WTC11 (cell line): ENCODE measurements around the gene KCNAB3. TPM values are rescaled to one million over a fixed set of nuclear protein-coding genes. Genes with fewer than 3 reads are reported as not detected.

Experiments used
- ATAC-seq: fragments of 200-7000 bp; cut with Tn5 transposase; 2 replicates; pipeline ENCODE4 v1.10.0; 2021; ENCODE audit warnings: mild to moderate bottlenecking, moderate library complexity
- CTCF ChIA-PET: fragments of 300-600 bp; sonication (Branson Sonifier 250); formaldehyde crosslinking; loops from one replicate; lab custom pipeline; 2021; ENCODE audit warnings: antibody characterized with exemption; lab: Charles Lee
- POLR2A ChIA-PET: fragments of 350-600 bp; sonication (Branson Sonifier 250); formaldehyde crosslinking; loops from one replicate; lab custom pipeline; 2021; ENCODE audit warnings: antibody characterized with exemption; lab: Charles Lee
- DNase-seq: peaks from one replicate; pipeline ENCODE4 v3.0.0; 2021; ENCODE audit warnings: low spot score
- H3K27ac Mint-ChIP-seq: 2 replicates; pipeline ENCODE4 v1.8.0; 2021; ENCODE audit warnings: mixed read lengths
- H3K27me3 Mint-ChIP-seq: 2 replicates; pipeline ENCODE4 v1.8.0; 2021; ENCODE audit warnings: low read depth, mild to moderate bottlenecking, moderate library complexity, mixed read lengths
- H3K36me3 Mint-ChIP-seq: 2 replicates; pipeline ENCODE4 v1.8.0; 2021; ENCODE audit warnings: mixed read lengths
- H3K4me1 Mint-ChIP-seq: 2 replicates; pipeline ENCODE4 v1.8.0; 2022; ENCODE audit warnings: mixed read lengths
- H3K4me3 Mint-ChIP-seq: 2 replicates; pipeline ENCODE4 v1.8.0; 2021; ENCODE audit warnings: mild to moderate bottlenecking, moderate library complexity, mixed read lengths
- H3K9me3 Mint-ChIP-seq: 2 replicates; pipeline ENCODE4 v1.8.0; 2021; ENCODE audit warnings: mixed read lengths
- AR ChIP-seq: fragments of 250-450 bp; sonication (Bioruptor Pico); IDR thresholded peaks from 2 replicates; pipeline ENCODE4 v1.9.0; 2021; ENCODE audit warnings: mild to moderate bottlenecking
- CREM ChIP-seq: sonication (generic); formaldehyde crosslinking; IDR thresholded peaks from 2 replicates; pipeline ENCODE4 v1.8.1; 2022; ENCODE audit warnings: mild to moderate bottlenecking, missing genetic modification reagents, moderate library complexity
- ELF4 ChIP-seq: sonication (generic); formaldehyde crosslinking; IDR thresholded peaks from 2 replicates; pipeline ENCODE4 v1.8.1; 2022; ENCODE audit warnings: low read depth, mild to moderate bottlenecking, moderate library complexity, missing genetic modification reagents
- EMX1 ChIP-seq: fragments of 250-450 bp; sonication (Bioruptor Pico); IDR thresholded peaks from 2 replicates; pipeline ENCODE4 v1.8.0; 2021; ENCODE audit warnings: mild to moderate bottlenecking
- FOXP1 ChIP-seq: sonication (generic); formaldehyde crosslinking; IDR thresholded peaks from 2 replicates; pipeline ENCODE4 v1.8.0; 2022; ENCODE audit warnings: missing genetic modification reagents, mild to moderate bottlenecking, moderate library complexity, borderline replicate concordance
- GABPB1 ChIP-seq: sonication (generic); formaldehyde crosslinking; IDR thresholded peaks from 2 replicates; pipeline ENCODE4 v1.8.1; 2023; ENCODE audit warnings: mild to moderate bottlenecking, missing genetic modification reagents
- GRHL2 ChIP-seq: fragments of 250-450 bp; sonication (Bioruptor Pico); IDR thresholded peaks from 2 replicates; pipeline ENCODE4 v1.8.0; 2022; ENCODE audit warnings: mild to moderate bottlenecking, moderate library complexity; ENCODE audit not compliant: insufficient replicate concordance, severe bottlenecking
- MYBL2 ChIP-seq: sonication (generic); formaldehyde crosslinking; IDR thresholded peaks from 2 replicates; pipeline ENCODE4 v1.8.1; 2023; ENCODE audit warnings: mild to moderate bottlenecking, moderate library complexity, missing genetic modification reagents
- OVOL2 ChIP-seq: fragments of 250-450 bp; sonication (Bioruptor Pico); IDR thresholded peaks from 2 replicates; pipeline ENCODE4 v1.9.0; 2021; ENCODE audit warnings: mild to moderate bottlenecking, borderline replicate concordance
- PRRX2 ChIP-seq: fragments of 250-450 bp; sonication (Bioruptor Pico); IDR thresholded peaks from 2 replicates; pipeline ENCODE4 v1.8.0; 2021; ENCODE audit warnings: mild to moderate bottlenecking
- RELA ChIP-seq: sonication (generic); formaldehyde crosslinking; IDR thresholded peaks from 2 replicates; pipeline ENCODE4 v1.8.1; 2022; ENCODE audit warnings: missing genetic modification reagents, mild to moderate bottlenecking, borderline replicate concordance
- RORB ChIP-seq: fragments of 250-450 bp; sonication (Bioruptor Pico); IDR thresholded peaks from 2 replicates; pipeline ENCODE4 v1.9.0; 2021; ENCODE audit warnings: mild to moderate bottlenecking
- TCF7 ChIP-seq: sonication (generic); formaldehyde crosslinking; IDR thresholded peaks from 2 replicates; pipeline ENCODE4 v1.8.0; 2022; ENCODE audit warnings: mild to moderate bottlenecking, low read depth, missing genetic modification reagents, moderate library complexity
- TEAD1 ChIP-seq: sonication (generic); formaldehyde crosslinking; IDR thresholded peaks from 2 replicates; pipeline ENCODE4 v1.8.0; 2022; ENCODE audit warnings: mild to moderate bottlenecking, missing genetic modification reagents
- USF2 ChIP-seq: sonication (generic); formaldehyde crosslinking; IDR thresholded peaks from 2 replicates; pipeline ENCODE4 v1.8.1; 2023; ENCODE audit warnings: mild to moderate bottlenecking, missing genetic modification reagents, moderate library complexity
- ZNF232 ChIP-seq: sonication (generic); formaldehyde crosslinking; IDR thresholded peaks from 2 replicates; pipeline ENCODE4 v1.8.0; 2022; ENCODE audit warnings: mild to moderate bottlenecking, missing genetic modification reagents
- ZNF317 ChIP-seq: sonication (generic); formaldehyde crosslinking; IDR thresholded peaks from 2 replicates; pipeline ENCODE4 v1.8.1; 2023; ENCODE audit warnings: low read depth, mild to moderate bottlenecking, moderate library complexity, missing genetic modification reagents, borderline replicate concordance
- total RNA-seq: library from RNA; stranded (reverse); gene quantifications from 3 replicates; pipeline ENCODE4 v1.2.3, GENCODE V29; 2021
- TF ChIP-seq, protein P1 (sequence below): sonication (generic); formaldehyde crosslinking; IDR thresholded peaks from 2 replicates; pipeline ENCODE4 v1.8.1; 2023; ENCODE audit warnings: mild to moderate bottlenecking, missing genetic modification reagents
- TF ChIP-seq, protein P2 (sequence below): fragments of 250-450 bp; sonication (Bioruptor Pico); IDR thresholded peaks from 2 replicates; pipeline ENCODE4 v1.9.0; 2021; ENCODE audit warnings: mild to moderate bottlenecking
- TF ChIP-seq, protein P3 (sequence below): fragments of 250-450 bp; sonication (Bioruptor Pico); IDR thresholded peaks from 2 replicates; pipeline ENCODE4 v1.8.0; 2021; ENCODE audit warnings: mild to moderate bottlenecking
- TF ChIP-seq, protein P4 (sequence below): fragments of 250-450 bp; sonication (Bioruptor Pico); IDR thresholded peaks from 2 replicates; pipeline ENCODE4 v2.1.2; 2022; ENCODE audit warnings: mild to moderate bottlenecking, moderate library complexity

KCNAB3 gene
- total RNA-seq, 1 experiment from 2014 or later, result 3.2 TPM

DNA sequence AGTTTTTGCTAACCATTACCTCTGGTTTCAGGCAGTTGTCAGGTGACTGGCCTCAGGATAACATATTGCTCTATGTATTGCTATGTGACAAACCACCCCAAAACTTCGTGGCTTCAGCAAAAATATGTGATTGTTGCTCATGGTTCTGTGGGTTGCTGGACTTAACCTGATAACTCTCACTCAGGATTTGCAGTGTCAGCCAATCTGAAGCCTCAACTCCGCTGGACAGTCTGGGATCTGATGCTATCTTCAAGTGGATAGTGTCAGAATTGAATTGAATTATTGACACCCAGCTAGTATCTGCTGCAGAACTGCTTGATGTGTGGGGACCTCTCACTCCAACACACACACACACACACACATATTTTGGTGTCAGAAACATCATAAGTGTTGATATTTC lies 38.1 kb upstream of the KCNAB3 start:
- Mint-ChIP-seq H3K9me3 (no peaks in the 10 kb centered on the region), H3K27ac (no peak overlapping the region), H3K27me3 (peaks cover 3% of the 10 kb centered on the region; the same call in 1 of the 2 replicates), H3K4me3 (no peak overlapping the region)
- DNase-seq, result no peak
- CTCF ChIA-PET, result interaction anchor here (1.9 kb wide), 1 partner anchor 22 kb away, joined by 7 read pairs; no protein-coding TSS in a partner anchor
- POLR2A ChIA-PET, result no interaction called here
- no peak for ATAC-seq
- TF ChIP-seq, protein P1, sequence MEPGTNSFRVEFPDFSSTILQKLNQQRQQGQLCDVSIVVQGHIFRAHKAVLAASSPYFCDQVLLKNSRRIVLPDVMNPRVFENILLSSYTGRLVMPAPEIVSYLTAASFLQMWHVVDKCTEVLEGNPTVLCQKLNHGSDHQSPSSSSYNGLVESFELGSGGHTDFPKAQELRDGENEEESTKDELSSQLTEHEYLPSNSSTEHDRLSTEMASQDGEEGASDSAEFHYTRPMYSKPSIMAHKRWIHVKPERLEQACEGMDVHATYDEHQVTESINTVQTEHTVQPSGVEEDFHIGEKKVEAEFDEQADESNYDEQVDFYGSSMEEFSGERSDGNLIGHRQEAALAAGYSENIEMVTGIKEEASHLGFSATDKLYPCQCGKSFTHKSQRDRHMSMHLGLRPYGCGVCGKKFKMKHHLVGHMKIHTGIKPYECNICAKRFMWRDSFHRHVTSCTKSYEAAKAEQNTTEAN (CRISPR knock-in tag), result no peak
- TF ChIP-seq TCF7 (CRISPR knock-in tag), result no peak
- no peak for TF ChIP-seq RELA (CRISPR knock-in tag)
- TF ChIP-seq, protein P2, sequence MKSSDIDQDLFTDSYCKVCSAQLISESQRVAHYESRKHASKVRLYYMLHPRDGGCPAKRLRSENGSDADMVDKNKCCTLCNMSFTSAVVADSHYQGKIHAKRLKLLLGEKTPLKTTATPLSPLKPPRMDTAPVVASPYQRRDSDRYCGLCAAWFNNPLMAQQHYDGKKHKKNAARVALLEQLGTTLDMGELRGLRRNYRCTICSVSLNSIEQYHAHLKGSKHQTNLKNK (CRISPR knock-in tag), result no peak
- no peak for TF ChIP-seq EMX1 (CRISPR knock-in tag)
- TF ChIP-seq MYBL2 (CRISPR knock-in tag), result no peak
- TF ChIP-seq, protein P3, sequence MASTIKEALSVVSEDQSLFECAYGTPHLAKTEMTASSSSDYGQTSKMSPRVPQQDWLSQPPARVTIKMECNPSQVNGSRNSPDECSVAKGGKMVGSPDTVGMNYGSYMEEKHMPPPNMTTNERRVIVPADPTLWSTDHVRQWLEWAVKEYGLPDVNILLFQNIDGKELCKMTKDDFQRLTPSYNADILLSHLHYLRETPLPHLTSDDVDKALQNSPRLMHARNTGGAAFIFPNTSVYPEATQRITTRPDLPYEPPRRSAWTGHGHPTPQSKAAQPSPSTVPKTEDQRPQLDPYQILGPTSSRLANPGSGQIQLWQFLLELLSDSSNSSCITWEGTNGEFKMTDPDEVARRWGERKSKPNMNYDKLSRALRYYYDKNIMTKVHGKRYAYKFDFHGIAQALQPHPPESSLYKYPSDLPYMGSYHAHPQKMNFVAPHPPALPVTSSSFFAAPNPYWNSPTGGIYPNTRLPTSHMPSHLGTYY (CRISPR knock-in tag), result no peak
- TF ChIP-seq, protein P4, sequence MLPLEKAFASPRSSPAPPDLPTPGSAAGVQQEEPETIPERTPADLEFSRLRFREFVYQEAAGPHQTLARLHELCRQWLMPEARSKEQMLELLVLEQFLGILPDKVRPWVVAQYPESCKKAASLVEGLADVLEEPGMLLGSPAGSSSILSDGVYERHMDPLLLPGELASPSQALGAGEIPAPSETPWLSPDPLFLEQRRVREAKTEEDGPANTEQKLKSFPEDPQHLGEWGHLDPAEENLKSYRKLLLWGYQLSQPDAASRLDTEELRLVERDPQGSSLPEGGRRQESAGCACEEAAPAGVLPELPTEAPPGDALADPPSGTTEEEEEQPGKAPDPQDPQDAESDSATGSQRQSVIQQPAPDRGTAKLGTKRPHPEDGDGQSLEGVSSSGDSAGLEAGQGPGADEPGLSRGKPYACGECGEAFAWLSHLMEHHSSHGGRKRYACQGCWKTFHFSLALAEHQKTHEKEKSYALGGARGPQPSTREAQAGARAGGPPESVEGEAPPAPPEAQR (CRISPR knock-in tag), result no peak
- no peak for TF ChIP-seq ZNF317 (CRISPR knock-in tag)
- TF ChIP-seq CREM (CRISPR knock-in tag), result no peak
- TF ChIP-seq AR (CRISPR knock-in tag), result no peak
- TF ChIP-seq TEAD1 (CRISPR knock-in tag), result no peak
- no peak for TF ChIP-seq PRRX2 (CRISPR knock-in tag)
- TF ChIP-seq ZNF232 (CRISPR knock-in tag), result no peak
- TF ChIP-seq USF2, result no peak
- no peak for TF ChIP-seq OVOL2 (CRISPR knock-in tag)
- TF ChIP-seq RORB, result no peak
- TF ChIP-seq, all 79 proteins: peak for 0
- Mint-ChIP-seq H3K4me1 (peaks cover 5% of the 10 kb centered on the region; the same call in 1 of the 2 replicates), H3K36me3 (no peaks in the 10 kb centered on the region)

DNA sequence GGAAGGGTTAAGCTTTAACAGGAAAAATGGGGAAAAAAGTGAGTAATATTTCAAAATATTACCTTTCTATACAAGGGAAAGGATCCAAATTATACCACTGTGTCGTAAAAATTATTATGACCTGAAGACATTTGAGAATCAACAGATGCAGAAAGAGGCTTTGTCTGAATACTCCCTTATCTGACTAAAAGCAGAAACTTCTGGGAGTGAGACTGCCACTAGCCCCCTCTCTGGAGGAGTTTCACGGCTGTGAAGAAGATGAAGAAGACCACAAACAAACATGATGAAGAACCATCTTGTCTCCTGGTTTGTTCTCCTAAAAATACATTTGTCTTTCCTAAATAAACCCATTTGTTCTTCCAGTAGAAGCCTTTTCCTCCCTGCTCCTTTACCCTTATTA lies 31.8 kb upstream of the KCNAB3 start:
- ATAC-seq, result no peak
- Mint-ChIP-seq H3K9me3 (no peaks in the 10 kb centered on the region), H3K27ac (no peak overlapping the region), H3K36me3 (no peaks in the 10 kb centered on the region), H3K27me3 (peaks cover 5% of the 10 kb centered on the region; the same call in 1 of the 2 replicates), H3K4me3 (no peak overlapping the region), H3K4me1 (peaks cover 23% of the 10 kb centered on the region)
- DNase-seq, result no peak
- ChIA-PET CTCF (no interaction called here), POLR2A (no interaction called here)
- TF ChIP-seq ELF4 (CRISPR knock-in tag) (no peak), FOXP1 (CRISPR knock-in tag) (no peak), GRHL2 (CRISPR knock-in tag) (no peak), ZNF232 (CRISPR knock-in tag) (no peak), GABPB1 (CRISPR knock-in tag) (no peak)
- TF ChIP-seq, protein P4 (CRISPR knock-in tag), result no peak
